K562 (cell line): ENCODE results near the gene TIMP3. TPM values are rescaled to one million over a fixed set of nuclear protein-coding genes. Genes with fewer than 3 reads are reported as not detected.

Experiments
- ATAC-seq: fragments of 200-7000 bp; cut with Tn5 transposase; 3 replicates; pipeline ENCODE4 v1.9.1; 2020; ENCODE audit warnings: moderate library complexity
- BruUV-seq: library from RNA; stranded (reverse); fragments of 400-500 nt; replicated peaks from 2 replicates; lab custom pipeline; 2021; lab: Mats Ljungman, UMichigan
- CTCF ChIA-PET: fragments of 300-600 bp; formaldehyde crosslinking; extraction: SDS; loops from one replicate; lab custom pipeline; 2021; ENCODE audit warnings: low intra/inter-chr PET ratio; lab: Yijun Ruan, JAX
- POLR2A ChIA-PET: fragments of 300-600, 350-650 bp; sonication (Branson Sonifier 250); formaldehyde crosslinking; extraction: SDS; loops from one replicate; lab custom pipeline; 2021; ENCODE audit warnings: antibody characterized with exemption, inconsistent platforms; lab: Yijun Ruan, JAX
- DNase-seq, 4 experiments: peaks; one replicate each; pipeline versions ENCODE4 v3.0.0 to v3.0.0-alpha.2; 2011 to 2018; ENCODE audit warnings: low spot score in 3 of 4, mixed read lengths in 3 of 4; ENCODE audit errors: extremely low read depth in 1 of 4
- FAIRE-seq: peaks from 2 replicates; lab custom pipeline; 2011; peaks lifted over from hg19 to GRCh38; lab: Jason Lieb, UNC
- H2AFZ ChIP-seq: 2 replicates; pipeline ENCODE4 v1.6.0; 2011; ENCODE audit warnings: low read depth, low read length, control low read depth, inconsistent platforms
- H3K27ac ChIP-seq: fragments of 200-600 bp; 3 replicates; pipeline ENCODE4 v1.8.0; 2011; ENCODE audit warnings: low read depth, mild to moderate bottlenecking, control low read depth, inconsistent platforms, low read length, moderate library complexity, mixed read lengths; ENCODE audit errors: extremely low read depth
- H3K27me3 ChIP-seq, 2 experiments: fragments of 300-600 bp in 1 of 2; 2 replicates in 1 of 2; 3 replicates in 1 of 2; pipeline versions ENCODE4 v1.6.0 to v1.8.0; 2011; ENCODE audit warnings: inconsistent platforms in 2 of 2, low read length in 2 of 2, mild to moderate bottlenecking in 1 of 2, mixed read lengths in 1 of 2, moderate library complexity in 1 of 2; ENCODE audit not compliant: control insufficient read depth in 2 of 2, insufficient read depth in 2 of 2
- H3K36me3 ChIP-seq: fragments of 300-600 bp; 3 replicates; pipeline ENCODE4 v1.8.0; 2011; ENCODE audit warnings: mild to moderate bottlenecking, low read length, inconsistent platforms; ENCODE audit not compliant: control insufficient read depth, insufficient read depth
- H3K4me1 ChIP-seq, 2 experiments: fragments of 200-600 bp in 1 of 2; replicated peaks in 1 of 2; 2 replicates in 1 of 2; 3 replicates in 1 of 2; pipeline versions ENCODE4 v1.5.1 to v1.8.0; 2011; ENCODE audit warnings: inconsistent platforms in 2 of 2, low read length in 2 of 2, mild to moderate bottlenecking in 1 of 2, mixed read lengths in 1 of 2, moderate library complexity in 1 of 2; ENCODE audit not compliant: control insufficient read depth in 2 of 2, insufficient read depth in 2 of 2
- H3K4me2 ChIP-seq: 2 replicates; pipeline ENCODE4 v1.6.1; 2011; ENCODE audit warnings: low read length, control low read depth, inconsistent platforms, mixed read lengths; ENCODE audit not compliant: insufficient read depth
- H3K4me3 ChIP-seq: fragments of 200-600 bp; sonication (generic), shearing (Covaris generic); 2 replicates; pipeline ENCODE4 v1.5.1; 2016; ENCODE audit warnings: control low read depth, inconsistent platforms
- H3K79me2 ChIP-seq: fragments of 200-600 bp; 3 replicates; pipeline ENCODE4 v1.8.0; 2011; ENCODE audit warnings: low read length, inconsistent platforms; ENCODE audit not compliant: control insufficient read depth, insufficient read depth
- H3K9ac ChIP-seq, 2 experiments: 2 replicates each; pipeline versions ENCODE4 v1.6.0 to v1.6.1; 2011; ENCODE audit warnings: low read depth in 2 of 2, low read length in 2 of 2, control low read depth in 1 of 2, inconsistent platforms in 1 of 2, mild to moderate bottlenecking in 1 of 2, mixed read lengths in 1 of 2; ENCODE audit not compliant: insufficient read depth in 1 of 2
- H3K9me1 ChIP-seq: one replicate; pipeline ENCODE4 v1.6.0; 2011; ENCODE audit warnings: inconsistent platforms, mild to moderate bottlenecking, low read length, moderate library complexity; ENCODE audit not compliant: control insufficient read depth, insufficient read depth
- H3K9me3 ChIP-seq: replicated peaks from 2 replicates; pipeline ENCODE4 v1.5.1; 2011; ENCODE audit warnings: low read depth, low read length, inconsistent platforms; ENCODE audit not compliant: control insufficient read depth, insufficient read depth
- H4K20me1 ChIP-seq: replicated peaks from 2 replicates; pipeline ENCODE4 v1.6.1; 2011; ENCODE audit warnings: low read length, inconsistent platforms, mixed read lengths; ENCODE audit not compliant: control insufficient read depth, insufficient read depth
- HNRNPUL1 ChIP-seq: fragments of 200-400 bp; formaldehyde crosslinking; IDR thresholded peaks from 2 replicates; pipeline ENCODE4 v1.6.1; 2017; ENCODE audit warnings: low read length
- MTA2 ChIP-seq: fragments of 450-650 bp; IDR thresholded peaks from 2 replicates; pipeline ENCODE4 v1.6.1; 2016; ENCODE audit warnings: low read depth
- RB1 ChIP-seq: fragments of 450-650 bp; IDR thresholded peaks from 2 replicates; pipeline ENCODE4 v1.6.1; 2017; ENCODE audit warnings: low read depth, mild to moderate bottlenecking
- SPI1 ChIP-seq: IDR thresholded peaks from 2 replicates; pipeline ENCODE4 v1.6.1; 2011; ENCODE audit warnings: low read depth, low read length, control low read depth, borderline replicate concordance
- whole genome bisulfite sequencing: fragments of 100-300 bp; shearing (Covaris generic); methylation state at CpG from one replicate; pipeline ENCODE4 v1.1.6; 2016; ENCODE audit warnings: low coverage, mixed read lengths; ENCODE audit not compliant: insufficient coverage; ENCODE audit errors: missing lambda C conversion rate; 5-methylcytosine and 5-hydroxymethylcytosine counted together
- in situ Hi-C: fragments of 300-500 bp; cut with MboI; formaldehyde crosslinking; loops from 4 replicates; pipeline ENCODE4 v1.15.0; 2018; ENCODE audit warnings: inconsistent platforms, mixed read lengths
- intact Hi-C: fragments of 100-400 bp; cut with micrococcal nuclease; formaldehyde crosslinking; loops from 2 replicates; pipeline ENCODE4 v1.14.2; 2022
- polyA plus RNA-seq, 8 experiments: library from polyadenylated mRNA; depleted of rRNA in 4 of 8; stranded (reverse) in 5 of 8; unstranded in 3 of 8; fragments of >200 nt; fragmentation: Nextera tagmentation in 2 of 8; fragmentation: Illumina TruSeq in 1 of 8; extraction: Ambion mirVana in 2 of 8; extraction: Trizol in 1 of 8; gene quantifications; 2 replicates each; pipeline versions ENCODE4 v1.2.1 to v1.2.3, GENCODE V29; 2011 to 2014; ENCODE audit warnings: inconsistent platforms in 1 of 8, missing spikeins in 1 of 8
- total RNA-seq, 7 experiments: library from RNA; depleted of rRNA in 6 of 7; stranded (reverse); fragments of >200 nt in 6 of 7; fragmentation: Illumina TruSeq in 2 of 7; extraction: Trizol in 2 of 7; gene quantifications; 2 replicates each; pipeline versions ENCODE4 v1.2.1 to v1.2.3, GENCODE V29; 2011 to 2021; ENCODE audit warnings: low replicate concordance in 1 of 7
- TF ChIP-seq, protein P1 (sequence below), 2 experiments: fragments of 200-800 bp in 1 of 2; sonication (Bioruptor generic) in 1 of 2; sonication (generic) in 1 of 2; formaldehyde crosslinking in 1 of 2; IDR thresholded peaks in 1 of 2; conservative IDR thresholded peaks in 1 of 2; 2 replicates each; pipeline versions ENCODE4 v1.5.0 to v1.6.1; 2016 to 2020; ENCODE audit warnings: missing compliant biosample characterization in 1 of 2, missing genetic modification characterization in 1 of 2, missing genetic modification reagents in 1 of 2
- TF ChIP-seq, protein P2 (sequence below): fragments of 450-650 bp; conservative IDR thresholded peaks from 2 replicates; pipeline ENCODE4 v1.6.1; 2016; ENCODE audit warnings: missing genetic modification characterization, low read depth, mild to moderate bottlenecking, control low read depth, missing compliant biosample characterization
- TF ChIP-seq, protein P3 (sequence below): sonication (generic); formaldehyde crosslinking; IDR thresholded peaks from 2 replicates; pipeline ENCODE4 v1.8.1; 2023; ENCODE audit warnings: mild to moderate bottlenecking, missing genetic modification reagents
- TF ChIP-seq, protein P4 (sequence below): fragments of 250-450 bp; sonication (Bioruptor Pico); IDR thresholded peaks from 2 replicates; pipeline ENCODE4 v1.5.0; 2021
- TF ChIP-seq, protein P5 (sequence below): fragments of 150-350 bp; conservative IDR thresholded peaks from 2 replicates; pipeline ENCODE4 v1.6.1; 2014; ENCODE audit warnings: low read length
- TF ChIP-seq, protein P6 (sequence below): sonication (generic); formaldehyde crosslinking; IDR thresholded peaks from 2 replicates; pipeline ENCODE4 v1.9.0; 2022; ENCODE audit warnings: mild to moderate bottlenecking, missing genetic modification reagents

Gene TIMP3
- total and polyA plus RNA-seq, 9 of the 15 experiments (the other 6 are each of a cell fraction or from before 2014, with no cell fraction given): 0.07 to 0.73 (median 0.18) TPM

DNA sequence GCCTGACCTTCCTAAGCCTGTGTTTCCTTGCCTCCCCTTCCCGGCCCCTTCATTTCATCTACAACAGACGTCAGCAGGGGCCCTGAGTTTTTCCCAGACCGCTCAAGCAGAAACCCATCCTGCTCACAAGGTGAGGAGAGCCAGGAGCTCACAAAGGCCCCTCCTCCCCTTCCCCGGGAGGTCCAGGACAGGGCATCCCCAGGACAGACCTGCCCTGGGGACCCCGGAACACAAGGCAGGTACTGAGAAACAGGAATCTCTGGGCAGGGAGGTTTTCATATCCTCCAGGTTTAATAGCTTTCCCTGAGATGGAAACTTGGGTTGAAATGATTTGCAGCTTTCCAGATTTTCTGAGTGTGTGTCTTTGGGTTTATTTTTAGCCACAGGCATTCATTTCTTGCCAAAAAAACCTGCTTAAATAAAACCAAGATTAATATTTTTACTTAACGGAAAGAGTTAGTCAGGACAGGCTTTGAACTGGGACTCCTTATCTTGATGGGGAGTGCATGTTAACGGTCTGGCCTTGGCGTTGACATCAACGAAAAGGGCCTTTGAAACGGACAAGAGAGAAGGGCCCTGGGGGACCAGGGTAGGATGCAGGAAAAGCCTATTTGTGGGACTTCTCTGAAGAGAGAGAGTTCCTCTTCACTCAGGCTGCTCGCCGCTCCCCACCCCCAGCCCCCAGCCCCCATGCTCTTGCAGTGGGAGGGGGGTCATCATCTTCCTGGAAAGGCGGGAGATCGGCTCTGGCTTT is 38.5 kb downstream of the TIMP3 start (continued):
- TF ChIP-seq, protein P1, sequence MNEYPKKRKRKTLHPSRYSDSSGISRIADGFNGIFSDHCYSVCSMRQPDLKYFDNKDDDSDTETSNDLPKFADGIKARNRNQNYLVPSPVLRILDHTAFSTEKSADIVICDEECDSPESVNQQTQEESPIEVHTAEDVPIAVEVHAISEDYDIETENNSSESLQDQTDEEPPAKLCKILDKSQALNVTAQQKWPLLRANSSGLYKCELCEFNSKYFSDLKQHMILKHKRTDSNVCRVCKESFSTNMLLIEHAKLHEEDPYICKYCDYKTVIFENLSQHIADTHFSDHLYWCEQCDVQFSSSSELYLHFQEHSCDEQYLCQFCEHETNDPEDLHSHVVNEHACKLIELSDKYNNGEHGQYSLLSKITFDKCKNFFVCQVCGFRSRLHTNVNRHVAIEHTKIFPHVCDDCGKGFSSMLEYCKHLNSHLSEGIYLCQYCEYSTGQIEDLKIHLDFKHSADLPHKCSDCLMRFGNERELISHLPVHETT (CRISPR knock-in tag; conservative IDR thresholded peaks at IDR 0.05 in 1 of 2, IDR thresholded peaks at IDR 0.05 in 1 of 2): no peak
- no peak for TF ChIP-seq RB1
- TF ChIP-seq, protein P2, sequence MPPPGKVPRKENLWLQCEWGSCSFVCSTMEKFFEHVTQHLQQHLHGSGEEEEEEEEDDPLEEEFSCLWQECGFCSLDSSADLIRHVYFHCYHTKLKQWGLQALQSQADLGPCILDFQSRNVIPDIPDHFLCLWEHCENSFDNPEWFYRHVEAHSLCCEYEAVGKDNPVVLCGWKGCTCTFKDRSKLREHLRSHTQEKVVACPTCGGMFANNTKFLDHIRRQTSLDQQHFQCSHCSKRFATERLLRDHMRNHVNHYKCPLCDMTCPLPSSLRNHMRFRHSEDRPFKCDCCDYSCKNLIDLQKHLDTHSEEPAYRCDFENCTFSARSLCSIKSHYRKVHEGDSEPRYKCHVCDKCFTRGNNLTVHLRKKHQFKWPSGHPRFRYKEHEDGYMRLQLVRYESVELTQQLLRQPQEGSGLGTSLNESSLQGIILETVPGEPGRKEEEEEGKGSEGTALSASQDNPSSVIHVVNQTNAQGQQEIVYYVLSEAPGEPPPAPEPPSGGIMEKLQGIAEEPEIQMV (tag): no peak

DNA sequence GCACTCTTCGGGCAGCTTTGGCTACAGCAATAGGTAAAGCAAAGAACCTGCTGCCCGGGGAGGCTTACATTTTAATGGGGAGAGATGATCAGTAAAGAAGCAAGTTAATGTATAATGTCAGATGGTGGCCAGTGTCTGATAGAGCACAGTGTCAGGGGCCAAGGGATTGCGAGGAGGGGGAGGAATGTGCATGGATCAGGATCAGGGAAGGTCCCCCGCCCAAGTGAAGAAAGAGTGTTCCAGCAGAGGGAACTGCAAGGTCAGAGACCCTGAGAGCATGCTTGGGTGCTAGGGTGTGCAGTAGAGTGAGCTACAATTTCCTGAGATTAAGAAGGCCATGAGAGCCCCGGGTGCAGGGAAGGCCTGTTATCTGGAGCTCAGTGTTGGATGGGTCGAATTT is 39.7 kb downstream of the TIMP3 start:
- CTCF ChIA-PET: no interaction called here
- no TSS peak for BruUV-seq
- WGBS: 17% methylated on average over 6 of the region's 6 CpGs
- TF ChIP-seq SPI1 (no peak), HNRNPUL1 (no peak), MTA2 (no peak)
- TF ChIP-seq, protein P3, sequence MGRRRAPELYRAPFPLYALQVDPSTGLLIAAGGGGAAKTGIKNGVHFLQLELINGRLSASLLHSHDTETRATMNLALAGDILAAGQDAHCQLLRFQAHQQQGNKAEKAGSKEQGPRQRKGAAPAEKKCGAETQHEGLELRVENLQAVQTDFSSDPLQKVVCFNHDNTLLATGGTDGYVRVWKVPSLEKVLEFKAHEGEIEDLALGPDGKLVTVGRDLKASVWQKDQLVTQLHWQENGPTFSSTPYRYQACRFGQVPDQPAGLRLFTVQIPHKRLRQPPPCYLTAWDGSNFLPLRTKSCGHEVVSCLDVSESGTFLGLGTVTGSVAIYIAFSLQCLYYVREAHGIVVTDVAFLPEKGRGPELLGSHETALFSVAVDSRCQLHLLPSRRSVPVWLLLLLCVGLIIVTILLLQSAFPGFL: no peak
- TF ChIP-seq, protein P4, sequence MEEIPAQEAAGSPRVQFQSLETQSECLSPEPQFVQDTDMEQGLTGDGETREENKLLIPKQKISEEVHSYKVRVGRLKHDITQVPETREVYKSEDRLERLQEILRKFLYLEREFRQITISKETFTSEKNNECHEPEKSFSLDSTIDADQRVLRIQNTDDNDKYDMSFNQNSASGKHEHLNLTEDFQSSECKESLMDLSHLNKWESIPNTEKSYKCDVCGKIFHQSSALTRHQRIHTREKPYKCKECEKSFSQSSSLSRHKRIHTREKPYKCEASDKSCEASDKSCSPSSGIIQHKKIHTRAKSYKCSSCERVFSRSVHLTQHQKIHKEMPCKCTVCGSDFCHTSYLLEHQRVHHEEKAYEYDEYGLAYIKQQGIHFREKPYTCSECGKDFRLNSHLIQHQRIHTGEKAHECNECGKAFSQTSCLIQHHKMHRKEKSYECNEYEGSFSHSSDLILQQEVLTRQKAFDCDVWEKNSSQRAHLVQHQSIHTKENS: no peak
- TF ChIP-seq, protein P5, sequence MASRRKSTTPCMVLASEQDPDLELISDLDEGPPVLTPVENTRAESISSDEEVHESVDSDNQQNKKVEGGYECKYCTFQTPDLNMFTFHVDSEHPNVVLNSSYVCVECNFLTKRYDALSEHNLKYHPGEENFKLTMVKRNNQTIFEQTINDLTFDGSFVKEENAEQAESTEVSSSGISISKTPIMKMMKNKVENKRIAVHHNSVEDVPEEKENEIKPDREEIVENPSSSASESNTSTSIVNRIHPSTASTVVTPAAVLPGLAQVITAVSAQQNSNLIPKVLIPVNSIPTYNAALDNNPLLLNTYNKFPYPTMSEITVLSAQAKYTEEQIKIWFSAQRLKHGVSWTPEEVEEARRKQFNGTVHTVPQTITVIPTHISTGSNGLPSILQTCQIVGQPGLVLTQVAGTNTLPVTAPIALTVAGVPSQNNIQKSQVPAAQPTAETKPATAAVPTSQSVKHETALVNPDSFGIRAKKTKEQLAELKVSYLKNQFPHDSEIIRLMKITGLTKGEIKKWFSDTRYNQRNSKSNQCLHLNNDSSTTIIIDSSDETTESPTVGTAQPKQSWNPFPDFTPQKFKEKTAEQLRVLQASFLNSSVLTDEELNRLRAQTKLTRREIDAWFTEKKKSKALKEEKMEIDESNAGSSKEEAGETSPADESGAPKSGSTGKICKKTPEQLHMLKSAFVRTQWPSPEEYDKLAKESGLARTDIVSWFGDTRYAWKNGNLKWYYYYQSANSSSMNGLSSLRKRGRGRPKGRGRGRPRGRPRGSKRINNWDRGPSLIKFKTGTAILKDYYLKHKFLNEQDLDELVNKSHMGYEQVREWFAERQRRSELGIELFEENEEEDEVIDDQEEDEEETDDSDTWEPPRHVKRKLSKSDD: no peak
- TF ChIP-seq, protein P6, sequence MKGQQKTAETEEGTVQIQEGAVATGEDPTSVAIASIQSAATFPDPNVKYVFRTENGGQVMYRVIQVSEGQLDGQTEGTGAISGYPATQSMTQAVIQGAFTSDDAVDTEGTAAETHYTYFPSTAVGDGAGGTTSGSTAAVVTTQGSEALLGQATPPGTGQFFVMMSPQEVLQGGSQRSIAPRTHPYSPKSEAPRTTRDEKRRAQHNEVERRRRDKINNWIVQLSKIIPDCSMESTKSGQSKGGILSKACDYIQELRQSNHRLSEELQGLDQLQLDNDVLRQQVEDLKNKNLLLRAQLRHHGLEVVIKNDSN (CRISPR knock-in tag): no peak

More for the DNA sequence above, 39.7 kb downstream of the TIMP3 start:
- Histone ChIP-seq H3K4me2 (no peak overlapping the region), H3K4me3 (no peak overlapping the region), H2AFZ (no peak overlapping the region), H3K9me3 (no peaks in the 10 kb centered on the region), H3K9ac (no peak overlapping the region), H3K9me1 (no peaks in the 10 kb centered on the region), H4K20me1 (no peaks in the 10 kb centered on the region), H3K36me3 (no peaks in the 10 kb centered on the region), H3K4me1 (no peaks in the 10 kb centered on the region), H3K27ac (no peak overlapping the region), H3K27me3 (peaks cover 0 to 4% of the 10 kb centered on the region in 2 experiments; a peak in 1 of 5 replicates), H3K79me2 (no peaks in the 10 kb centered on the region)
- intact Hi-C loops (no loop called here), in situ Hi-C loops (no loop called here)
- POLR2A ChIA-PET: no interaction called here
- no peak for FAIRE-seq
- no peak for ATAC-seq
- no peak for DNase-seq
